WTC11 (cell line): ENCODE data around the gene RTF1.

ENCODE experiments used
- CREB1 ChIP-seq: sonication (generic); formaldehyde crosslinking; IDR thresholded peaks from 2 replicates; pipeline ENCODE4 v1.8.0; 2023; ENCODE audit warnings: mild to moderate bottlenecking, missing genetic modification reagents
- CREM ChIP-seq: sonication (generic); formaldehyde crosslinking; IDR thresholded peaks from 2 replicates; pipeline ENCODE4 v1.8.1; 2022; ENCODE audit warnings: mild to moderate bottlenecking, missing genetic modification reagents, moderate library complexity
- RORB ChIP-seq: fragments of 250-450 bp; sonication (Bioruptor Pico); IDR thresholded peaks from 2 replicates; pipeline ENCODE4 v1.9.0; 2021; ENCODE audit warnings: mild to moderate bottlenecking
- TF ChIP-seq, protein P1 (sequence below): fragments of 200-600 bp; IDR thresholded peaks from 2 replicates; pipeline ENCODE4 v1.8.0; 2022; ENCODE audit warnings: antibody characterized with exemption
- TF ChIP-seq, protein P2 (sequence below): sonication (generic); formaldehyde crosslinking; IDR thresholded peaks from 2 replicates; pipeline ENCODE4 v1.8.0; 2023; ENCODE audit warnings: mild to moderate bottlenecking, missing genetic modification reagents

DNA sequence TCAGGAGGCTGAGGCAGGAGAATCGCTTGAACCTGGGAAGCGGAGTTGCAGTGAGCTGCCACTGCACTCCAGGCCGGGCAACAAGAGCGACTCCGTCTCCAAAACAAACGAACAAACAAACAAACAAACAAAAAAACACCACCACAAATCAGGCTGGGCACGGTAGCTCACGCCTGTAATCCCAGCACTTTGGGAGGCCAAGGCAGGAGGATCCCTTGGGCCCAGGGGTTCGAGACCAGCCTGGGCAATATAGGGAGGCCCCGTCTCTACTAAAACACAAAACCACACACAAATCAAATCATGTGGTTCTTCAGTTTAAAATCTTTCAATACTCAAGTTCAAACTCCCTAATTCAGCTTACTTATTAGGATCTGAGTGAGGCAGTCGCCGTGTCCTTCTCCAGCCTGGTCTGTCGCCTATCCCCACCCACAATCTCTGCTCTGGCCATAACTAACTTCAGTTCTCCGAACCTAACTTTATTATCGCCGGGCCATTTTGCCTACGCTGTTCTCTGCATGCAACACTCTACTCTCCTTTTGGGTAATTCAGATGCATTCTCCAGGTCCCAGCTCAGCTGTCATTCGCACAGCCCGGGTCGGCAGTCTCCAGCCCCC is 660 bp upstream of the RTF1 start:
- TF ChIP-seq RORB (CRISPR knock-in tag) (no peak), CREM (CRISPR knock-in tag) (no peak), CREB1 (CRISPR knock-in tag) (no peak)
- TF ChIP-seq, protein P1, sequence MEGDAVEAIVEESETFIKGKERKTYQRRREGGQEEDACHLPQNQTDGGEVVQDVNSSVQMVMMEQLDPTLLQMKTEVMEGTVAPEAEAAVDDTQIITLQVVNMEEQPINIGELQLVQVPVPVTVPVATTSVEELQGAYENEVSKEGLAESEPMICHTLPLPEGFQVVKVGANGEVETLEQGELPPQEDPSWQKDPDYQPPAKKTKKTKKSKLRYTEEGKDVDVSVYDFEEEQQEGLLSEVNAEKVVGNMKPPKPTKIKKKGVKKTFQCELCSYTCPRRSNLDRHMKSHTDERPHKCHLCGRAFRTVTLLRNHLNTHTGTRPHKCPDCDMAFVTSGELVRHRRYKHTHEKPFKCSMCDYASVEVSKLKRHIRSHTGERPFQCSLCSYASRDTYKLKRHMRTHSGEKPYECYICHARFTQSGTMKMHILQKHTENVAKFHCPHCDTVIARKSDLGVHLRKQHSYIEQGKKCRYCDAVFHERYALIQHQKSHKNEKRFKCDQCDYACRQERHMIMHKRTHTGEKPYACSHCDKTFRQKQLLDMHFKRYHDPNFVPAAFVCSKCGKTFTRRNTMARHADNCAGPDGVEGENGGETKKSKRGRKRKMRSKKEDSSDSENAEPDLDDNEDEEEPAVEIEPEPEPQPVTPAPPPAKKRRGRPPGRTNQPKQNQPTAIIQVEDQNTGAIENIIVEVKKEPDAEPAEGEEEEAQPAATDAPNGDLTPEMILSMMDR: no peak
- TF ChIP-seq, protein P2, sequence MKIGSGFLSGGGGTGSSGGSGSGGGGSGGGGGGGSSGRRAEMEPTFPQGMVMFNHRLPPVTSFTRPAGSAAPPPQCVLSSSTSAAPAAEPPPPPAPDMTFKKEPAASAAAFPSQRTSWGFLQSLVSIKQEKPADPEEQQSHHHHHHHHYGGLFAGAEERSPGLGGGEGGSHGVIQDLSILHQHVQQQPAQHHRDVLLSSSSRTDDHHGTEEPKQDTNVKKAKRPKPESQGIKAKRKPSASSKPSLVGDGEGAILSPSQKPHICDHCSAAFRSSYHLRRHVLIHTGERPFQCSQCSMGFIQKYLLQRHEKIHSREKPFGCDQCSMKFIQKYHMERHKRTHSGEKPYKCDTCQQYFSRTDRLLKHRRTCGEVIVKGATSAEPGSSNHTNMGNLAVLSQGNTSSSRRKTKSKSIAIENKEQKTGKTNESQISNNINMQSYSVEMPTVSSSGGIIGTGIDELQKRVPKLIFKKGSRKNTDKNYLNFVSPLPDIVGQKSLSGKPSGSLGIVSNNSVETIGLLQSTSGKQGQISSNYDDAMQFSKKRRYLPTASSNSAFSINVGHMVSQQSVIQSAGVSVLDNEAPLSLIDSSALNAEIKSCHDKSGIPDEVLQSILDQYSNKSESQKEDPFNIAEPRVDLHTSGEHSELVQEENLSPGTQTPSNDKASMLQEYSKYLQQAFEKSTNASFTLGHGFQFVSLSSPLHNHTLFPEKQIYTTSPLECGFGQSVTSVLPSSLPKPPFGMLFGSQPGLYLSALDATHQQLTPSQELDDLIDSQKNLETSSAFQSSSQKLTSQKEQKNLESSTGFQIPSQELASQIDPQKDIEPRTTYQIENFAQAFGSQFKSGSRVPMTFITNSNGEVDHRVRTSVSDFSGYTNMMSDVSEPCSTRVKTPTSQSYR (CRISPR knock-in tag): no peak
